GM12892 (cell line): ENCODE data around the gene FZD7. TPM values are rescaled to one million over a fixed set of nuclear protein-coding genes. Genes with fewer than 3 reads are reported as not detected.

Experiments used
- DNase-seq: peaks from one replicate; pipeline ENCODE4 v3.0.0; 2011; ENCODE audit not compliant: insufficient read length
- FAIRE-seq: peaks from 2 replicates; lab custom pipeline; 2011; peaks lifted over from hg19 to GRCh38; lab: Jason Lieb, UNC
- POLR2A ChIP-seq: IDR thresholded peaks from 2 replicates; pipeline ENCODE4 v1.6.1; 2011; ENCODE audit warnings: low read depth, low read length, control low read depth
- POLR2AphosphoS5 ChIP-seq: IDR thresholded peaks from 2 replicates; pipeline ENCODE4 v1.6.1; 2011; ENCODE audit warnings: low read depth, low read length, control low read depth
- TAF1 ChIP-seq: IDR thresholded peaks from 2 replicates; pipeline ENCODE4 v1.6.1; 2011; ENCODE audit warnings: low read depth, mild to moderate bottlenecking, control low read depth, low read length, borderline replicate concordance
- polyA plus RNA-seq: library from polyadenylated mRNA; unstranded; fragments of >200 nt; gene quantifications from one replicate; pipeline ENCODE4 v1.2.1, GENCODE V29; 2012; ENCODE audit warnings: missing spikeins, inconsistent platforms; ENCODE audit not compliant: missing spikeins

FZD7 gene
- 0.38 TPM for polyA plus RNA-seq

- DNase-seq (peak; percentile 84), FAIRE-seq (peak; percentile 81)
- no peak for TF ChIP-seq TAF1
- no peak for TF ChIP-seq POLR2AphosphoS5
These were observed at the start of gene FZD7 for GRCh38 chr2:202033317-202034248. Gene FZD7 (plus strand): TSS chr2:202033855. CDS start chr2:202034648, 793 bp downstream.

- DNase-seq (no peak), FAIRE-seq (no peak)
- TF ChIP-seq POLR2AphosphoS5 (no peak), POLR2A (no peak), TAF1 (no peak)
These were observed 49.3 kb upstream of the FZD7 start for GRCh38 chr2:201984333-201984732.

GRCh38 chr2:201984800-201985525 is 48.7 kb upstream of the FZD7 start:
- no peak for FAIRE-seq
- no peak for DNase-seq
- TF ChIP-seq POLR2A, result no peak
- TF ChIP-seq TAF1, result no peak
- TF ChIP-seq POLR2AphosphoS5, result no peak

GRCh38 chr2:201985728-201986462 is 47.8 kb upstream of the FZD7 start:
- FAIRE-seq (no peak), DNase-seq (no peak)
- TF ChIP-seq POLR2AphosphoS5 (no peak), TAF1 (no peak), POLR2A (no peak)

GRCh38 chr2:201986463-201986735 is 47.3 kb upstream of the FZD7 start:
- FAIRE-seq (no peak), DNase-seq (no peak)
- TF ChIP-seq POLR2A (no peak), POLR2AphosphoS5 (no peak), TAF1 (no peak)

GRCh38 chr2:201987426-201987825 is 46.2 kb upstream of the FZD7 start:
- DNase-seq (no peak), FAIRE-seq (peak; percentile 27)
- no peak for TF ChIP-seq POLR2A
- no peak for TF ChIP-seq TAF1
- no peak for TF ChIP-seq POLR2AphosphoS5

DNA sequence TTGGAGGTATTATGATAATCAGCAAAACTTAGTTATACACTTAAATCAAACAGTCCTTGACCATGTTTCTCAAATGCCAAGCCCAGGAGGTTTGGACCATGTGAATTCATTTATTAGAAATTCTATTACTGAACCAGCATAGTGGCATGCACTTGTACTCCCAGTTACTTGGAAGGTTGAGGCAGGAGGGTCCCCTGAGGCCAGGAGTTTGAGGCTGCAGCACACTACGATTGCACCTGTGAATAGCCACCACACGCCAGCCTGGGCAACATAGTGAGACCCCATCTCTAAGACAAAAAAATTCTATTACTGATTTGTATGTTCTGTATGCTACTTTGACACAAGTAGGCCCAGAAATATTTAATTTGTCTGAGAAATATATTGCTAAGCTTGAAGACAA is 43.6 kb upstream of the FZD7 start:
- no peak for FAIRE-seq
- TF ChIP-seq POLR2AphosphoS5 (no peak), POLR2A (no peak), TAF1 (no peak)
- DNase-seq, result no peak

DNA sequence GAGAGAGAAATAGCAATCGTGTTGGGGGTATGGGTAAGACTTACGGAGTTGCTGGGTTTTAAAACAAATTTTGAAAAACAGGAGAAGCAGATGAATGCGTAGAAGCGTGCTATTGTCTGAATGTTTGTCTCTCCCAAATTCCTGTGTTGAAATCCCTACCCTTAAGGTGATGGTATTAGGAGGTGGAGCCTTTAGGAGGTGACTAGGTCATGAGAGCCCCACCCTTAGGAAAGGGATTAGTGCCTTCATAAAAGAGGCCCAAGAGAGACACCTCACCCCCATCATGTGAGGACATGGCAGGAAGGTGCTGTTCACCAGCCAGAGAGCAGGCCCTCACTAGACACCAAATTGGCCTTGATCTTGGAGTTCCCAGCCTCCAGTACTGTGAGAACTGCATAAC is 40.7 kb upstream of the FZD7 start:
- DNase-seq, result no peak
- no peak for TF ChIP-seq POLR2A
- TF ChIP-seq TAF1, result no peak
- TF ChIP-seq POLR2AphosphoS5, result no peak
- FAIRE-seq, result peak; percentile 48

- no peak for DNase-seq
- TF ChIP-seq POLR2A (no peak), TAF1 (no peak), POLR2AphosphoS5 (no peak)
- no peak for FAIRE-seq
These were observed 38.5 kb upstream of the FZD7 start for GRCh38 chr2:201994973-201995638.

- FAIRE-seq, result no peak
- no peak for TF ChIP-seq POLR2AphosphoS5
- no peak for TF ChIP-seq TAF1
- no peak for TF ChIP-seq POLR2A
- no peak for DNase-seq
These were observed 37.6 kb upstream of the FZD7 start for GRCh38 chr2:201996006-201996405.
